Activated CD8-positive, alpha-beta memory T cell treated with anti-CD3 and anti-CD28 coated beads for 48 hours (primary cell): ENCODE data around the gene CHST5.
"Not testable (repeated sequence)": the region's sequence is repeated elsewhere in the genome, so short reads cannot be mapped to it uniquely, and the experiment has no call there.

Experiments
- DNase-seq, 3 experiments: peaks; one replicate each; pipeline ENCODE4 v3.0.0-alpha.2; 2020; ENCODE audit warnings: low read depth in 2 of 3, low spot score in 2 of 3

CHST5 gene

DNA sequence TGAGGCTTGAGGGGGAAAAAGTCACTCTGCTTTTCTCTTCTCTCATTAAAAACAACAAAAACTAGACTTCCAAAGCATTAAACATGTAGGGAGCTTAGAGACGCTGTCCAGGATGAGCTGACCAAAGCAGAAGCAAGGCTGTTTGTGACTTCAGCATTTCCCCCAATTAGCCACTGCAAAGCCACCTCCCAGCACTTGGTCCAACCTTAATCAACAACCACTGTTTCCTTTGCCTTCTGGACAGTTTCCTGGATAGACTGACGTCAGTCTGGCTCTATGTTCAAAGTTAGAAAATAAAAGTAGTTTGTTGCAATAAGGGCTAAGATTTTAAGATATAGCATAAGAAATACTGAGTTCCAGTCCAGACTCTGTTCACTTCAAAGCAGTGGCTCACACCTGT, 17.0 kb upstream of the CHST5 start:
- no peak for DNase-seq

DNA sequence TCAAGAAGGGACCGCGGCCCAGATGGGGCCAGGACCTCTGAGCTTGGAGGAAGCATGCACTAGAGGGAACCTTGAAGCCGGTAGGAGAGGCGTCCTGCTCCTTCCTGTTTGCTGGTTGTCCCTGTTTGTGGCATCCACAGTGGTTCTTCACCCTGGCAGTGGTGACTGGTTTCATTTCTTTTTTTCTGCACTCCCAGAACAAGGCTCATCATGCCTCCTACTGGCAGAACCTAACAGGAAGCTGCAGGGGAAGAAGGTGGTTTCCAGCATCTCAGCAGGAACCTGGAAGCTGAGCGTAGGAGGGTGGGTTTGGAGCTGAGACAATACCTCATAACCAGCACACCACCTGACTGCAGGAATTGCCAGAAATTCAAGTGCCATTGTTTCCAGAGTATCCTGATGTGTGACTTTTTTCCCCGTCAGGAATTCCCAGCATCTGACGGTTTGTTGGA, 14.3 kb upstream of the CHST5 start:
- no peak for DNase-seq

DNA sequence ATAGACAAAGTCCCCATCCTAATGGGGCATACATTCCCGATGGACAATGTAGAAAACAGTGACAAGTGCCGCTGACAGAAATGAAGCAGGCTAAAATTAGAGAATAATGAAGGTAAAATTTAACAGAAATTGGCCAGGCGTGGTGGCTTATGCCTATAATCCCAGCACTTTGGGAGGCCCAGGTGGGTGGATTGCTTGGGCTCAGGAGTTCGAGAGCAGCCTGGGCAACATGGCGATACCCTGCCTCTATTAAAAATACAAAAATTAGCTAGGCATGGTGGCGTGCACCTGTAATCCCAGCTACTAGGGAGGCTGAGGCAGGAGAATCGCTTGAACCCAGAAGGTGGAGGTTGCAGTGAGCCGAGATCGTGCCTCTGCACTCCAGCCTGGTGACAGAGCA, 12.5 kb upstream of the CHST5 start:
- DNase-seq: not testable (repeated sequence)

DNA sequence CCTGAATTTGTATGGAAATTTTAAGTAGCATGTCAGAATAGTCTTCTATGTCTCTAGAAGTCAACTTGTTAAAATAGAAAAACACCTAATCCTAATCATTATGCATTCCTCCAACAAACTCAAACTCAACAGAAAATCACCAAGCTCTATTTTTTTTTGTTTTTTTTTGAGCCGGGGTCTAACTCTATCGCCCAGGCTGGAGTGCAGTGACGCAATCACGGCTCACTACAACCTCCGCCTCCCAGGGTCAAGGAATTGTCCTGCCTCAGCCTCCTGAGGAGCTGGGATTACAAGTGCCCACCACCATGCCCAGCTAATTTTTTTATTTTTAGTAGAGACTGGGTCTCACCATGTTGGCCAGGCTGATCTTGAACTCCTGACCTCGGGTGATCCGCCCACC, 10.4 kb upstream of the CHST5 start:
- no peak for DNase-seq

DNA sequence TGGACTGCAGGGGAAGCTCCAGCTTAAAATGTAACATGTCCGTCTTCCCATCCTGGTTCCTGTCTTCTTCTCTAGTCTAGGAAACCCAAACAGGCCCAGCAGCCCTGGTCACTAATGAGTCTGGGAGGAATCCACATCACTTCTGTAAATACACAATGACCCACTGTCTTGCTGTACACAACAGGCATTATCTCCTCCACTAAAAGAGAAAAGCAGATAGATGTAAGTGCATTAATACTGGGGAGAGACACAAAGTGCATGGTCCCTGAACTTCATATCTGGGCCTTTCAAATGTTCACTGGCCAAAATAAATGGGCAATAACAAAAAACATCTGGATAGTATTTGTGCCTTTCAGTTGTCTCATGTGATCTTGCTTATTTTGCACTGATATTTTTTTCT, 10.0 kb upstream of the CHST5 start:
- DNase-seq: not testable (repeated sequence)

DNA sequence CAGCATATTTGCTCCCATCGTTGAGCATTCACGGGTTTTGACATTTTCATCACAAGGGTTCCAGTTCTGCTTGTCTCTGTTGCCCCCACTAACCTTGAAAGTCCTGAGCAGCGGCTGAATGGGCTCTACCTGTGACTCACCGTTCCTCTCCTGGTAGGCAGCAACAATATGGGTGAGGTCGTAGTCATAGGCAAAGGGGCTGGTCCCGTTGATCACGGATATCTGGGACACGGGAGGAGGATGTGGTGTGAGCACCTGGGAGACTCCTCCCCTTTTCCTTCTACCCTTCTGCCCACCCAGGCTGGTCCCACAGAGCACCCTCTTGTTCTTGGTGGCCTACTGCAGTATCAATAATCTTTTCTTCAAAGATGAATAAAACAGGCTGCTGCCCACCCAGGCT, 6.6 kb upstream of the CHST5 start:
- not testable (repeated sequence) for DNase-seq

DNA sequence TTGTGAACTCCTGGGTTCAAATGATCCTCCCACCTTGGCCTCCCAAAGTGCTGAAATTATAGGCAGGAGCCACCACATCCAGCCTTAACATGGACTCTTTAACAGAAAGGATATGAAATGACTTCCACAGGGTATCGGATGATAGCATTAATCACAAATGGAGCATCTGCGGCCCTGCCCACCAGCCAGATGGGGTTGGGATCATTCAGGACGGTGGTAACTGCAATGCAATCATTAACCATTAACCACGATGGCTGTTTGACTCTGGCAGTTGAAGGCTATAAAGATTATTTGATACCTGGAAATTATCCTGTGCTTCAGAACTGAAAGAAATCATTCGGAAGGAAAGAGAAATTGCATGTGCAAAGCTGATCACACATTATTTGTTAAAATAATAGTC, 5.3 kb upstream of the CHST5 start:
- DNase-seq: no peak

DNA sequence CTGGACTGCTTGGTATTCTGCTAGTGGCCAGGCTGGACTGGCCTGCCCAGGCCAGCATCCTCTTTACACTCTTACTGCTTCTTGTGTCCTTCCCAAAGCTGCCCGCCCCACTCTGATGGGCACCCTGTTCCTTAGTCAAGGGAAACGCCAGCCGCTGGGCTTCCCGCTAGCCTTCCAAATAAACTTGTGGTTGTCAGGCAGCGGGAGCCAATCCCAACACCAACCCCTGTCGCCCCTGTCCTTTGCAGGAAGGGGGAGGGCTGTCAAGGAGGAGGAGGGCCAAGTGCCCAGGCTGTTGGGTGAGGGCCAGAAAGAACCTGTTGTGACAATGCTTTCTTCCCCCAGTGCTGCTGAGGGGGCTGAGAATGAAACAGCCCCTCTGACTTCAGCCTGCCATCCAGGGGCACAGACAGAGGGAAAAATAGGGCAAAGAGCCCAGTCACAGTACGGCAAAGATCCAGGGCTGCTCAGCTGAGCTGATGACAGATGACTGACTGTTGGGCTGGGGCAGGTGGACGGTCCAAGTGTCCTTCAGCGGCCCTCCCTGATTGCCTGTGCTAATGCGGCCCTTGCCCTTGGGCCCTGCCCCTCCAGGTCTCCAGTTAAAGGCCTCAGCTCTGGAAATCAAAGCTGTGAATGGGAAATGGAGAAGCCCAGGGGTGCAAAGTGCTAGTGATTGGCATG, 3.1 kb upstream of the CHST5 start:
- not testable (repeated sequence) for DNase-seq

DNA sequence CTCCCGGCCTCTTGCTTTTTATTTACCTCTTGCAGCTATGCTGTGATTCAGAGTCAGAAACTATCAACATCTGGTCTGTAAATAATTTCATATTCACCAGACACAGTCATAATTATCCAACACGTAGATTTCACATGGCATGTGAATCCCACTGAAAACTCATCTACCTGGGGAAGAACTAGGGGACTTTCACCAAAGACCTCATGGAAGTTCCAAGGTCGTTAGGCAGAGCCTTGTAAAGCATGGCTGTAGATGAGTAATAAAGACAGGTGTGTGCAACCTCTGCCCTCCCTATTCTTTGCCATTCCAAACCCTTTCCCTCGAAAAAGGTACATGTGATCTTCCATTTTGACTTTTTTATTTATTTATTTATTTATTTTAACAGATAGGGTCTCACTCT, 1.9 kb upstream of the CHST5 start:
- DNase-seq: no peak

DNA sequence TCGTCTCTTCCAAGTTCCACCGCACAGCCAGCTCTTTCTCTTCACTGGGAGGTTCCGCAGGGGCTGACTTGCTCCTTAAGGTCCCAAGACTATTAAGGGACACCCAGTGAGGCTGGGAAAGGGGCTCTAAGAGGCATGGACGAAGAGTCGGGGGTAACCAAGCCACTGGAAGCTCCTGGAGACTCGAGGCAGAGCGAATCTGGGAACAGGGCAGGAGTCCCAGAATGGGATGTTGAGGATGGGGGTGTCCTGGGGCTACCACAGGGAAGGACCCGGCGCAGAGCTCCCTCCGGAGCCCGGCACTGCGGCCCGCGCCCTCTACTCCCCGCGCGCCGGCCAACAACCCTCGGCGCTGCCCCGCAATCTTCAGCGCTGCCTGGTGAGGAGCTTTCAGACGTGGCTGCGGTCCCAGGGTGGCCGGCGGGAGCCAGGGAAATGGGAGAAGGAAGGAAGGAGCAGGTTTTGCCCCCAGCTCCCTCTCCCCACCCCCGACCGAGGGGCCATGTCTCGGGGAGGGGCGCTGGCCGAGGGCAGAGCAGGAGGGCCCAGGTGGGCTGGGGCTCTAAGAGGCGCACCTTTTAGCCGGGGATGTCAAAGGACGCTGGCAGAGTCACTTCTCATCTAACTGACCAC, 581 bp downstream of the CHST5 start:
- DNase-seq: no peak

DNA sequence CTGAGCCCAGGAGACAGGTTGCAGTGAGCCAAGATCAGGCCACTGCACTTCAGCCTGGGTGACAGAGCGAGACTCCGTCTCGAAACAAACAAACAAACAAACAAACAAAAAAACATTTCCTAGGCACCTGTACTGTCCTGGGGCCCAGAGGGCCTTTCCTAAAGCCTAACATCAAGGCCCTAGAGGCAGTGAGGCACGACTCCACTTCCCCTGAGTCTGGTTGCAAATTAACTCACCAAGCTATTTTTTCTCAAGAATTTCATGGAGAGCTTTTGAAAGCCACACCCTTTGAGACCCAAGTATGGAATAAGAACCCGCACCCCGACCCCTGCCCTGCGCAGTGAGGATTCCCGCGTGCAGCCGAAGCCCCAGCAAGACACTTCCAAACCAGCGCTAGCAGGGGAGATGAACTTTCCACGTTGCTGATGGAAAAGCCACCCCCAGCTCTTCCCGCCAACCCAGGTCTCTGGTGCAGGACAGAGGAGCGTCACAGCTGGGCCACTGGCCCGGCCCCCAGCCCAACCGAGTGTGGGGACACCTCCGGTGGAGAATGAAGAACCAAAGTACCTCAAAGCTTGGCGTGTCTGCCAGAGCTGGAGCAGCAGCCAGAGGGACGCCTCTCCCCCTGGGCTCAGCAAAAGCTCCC, 1.2 kb downstream of the CHST5 start:
- no peak for DNase-seq

DNA sequence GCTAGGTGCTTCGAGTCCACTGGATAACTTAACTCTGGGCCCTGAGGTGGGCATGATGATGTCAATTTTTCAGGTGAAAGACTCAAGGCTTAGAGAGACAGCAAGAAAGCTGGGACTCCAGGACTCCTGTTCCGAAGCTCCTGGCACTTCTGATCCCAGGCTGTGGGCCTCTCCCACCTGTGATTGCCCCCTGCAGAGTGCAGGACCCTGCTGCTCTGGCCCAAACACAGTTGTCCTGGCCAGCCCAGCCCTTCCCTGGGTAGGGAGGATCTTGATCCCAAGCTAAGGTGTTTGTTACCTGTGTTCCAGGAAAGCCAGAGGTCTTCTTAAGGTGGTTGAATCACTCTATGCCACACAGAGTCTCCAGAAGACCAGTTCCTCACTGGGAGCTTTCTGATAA, 3.1 kb downstream of the CHST5 start:
- no peak for DNase-seq

DNA sequence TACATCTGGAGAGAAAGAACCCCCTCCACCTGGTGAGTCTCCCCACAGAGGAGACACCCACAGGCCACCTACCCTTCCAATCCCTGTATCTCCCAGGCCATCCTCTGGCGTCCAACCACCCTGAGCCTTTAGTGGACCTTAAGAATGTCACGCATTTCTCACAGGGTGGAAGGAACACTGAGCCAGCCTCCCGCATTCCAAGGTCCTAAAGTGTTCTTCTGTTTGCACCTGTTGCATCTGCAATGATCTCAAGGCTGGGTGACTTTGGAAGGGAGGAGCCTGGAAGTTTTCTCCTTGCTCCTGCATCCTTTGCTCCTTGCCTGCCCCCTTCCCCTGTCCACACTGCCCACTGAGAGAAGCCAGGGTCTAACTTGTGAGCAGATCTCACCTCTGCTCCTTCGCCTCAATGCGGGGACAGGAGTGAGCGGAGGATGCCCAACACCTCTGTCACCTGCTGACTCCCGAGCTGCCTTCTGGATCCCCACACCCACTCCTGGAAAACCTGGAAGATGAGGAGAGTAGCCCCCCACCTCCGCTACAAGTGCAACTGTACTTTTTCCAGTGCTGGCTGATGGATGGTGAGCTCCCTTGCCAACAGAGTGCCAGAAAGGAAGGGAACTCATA, 3.7 kb downstream of the CHST5 start:
- DNase-seq: no peak

DNA sequence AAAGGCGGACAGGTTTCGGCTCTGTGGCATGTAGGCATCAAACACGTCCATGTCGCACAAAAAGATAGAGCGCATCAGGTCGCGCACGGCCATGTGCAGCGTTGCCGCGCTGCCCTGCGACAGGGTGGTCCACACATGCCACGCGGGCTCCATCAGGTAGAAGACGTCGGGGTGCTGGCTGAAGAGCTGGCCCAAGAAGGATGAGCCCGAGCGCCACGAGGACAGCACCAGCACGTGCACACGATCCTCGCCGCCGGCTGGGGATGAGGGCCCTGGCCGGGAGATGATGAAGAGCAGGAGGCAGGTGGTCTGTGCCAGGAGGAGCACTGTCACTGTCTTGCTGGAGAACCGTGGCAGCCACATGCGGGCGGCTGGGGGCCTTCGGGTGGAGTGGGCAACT, 5.9 kb downstream of the CHST5 start:
- no peak for DNase-seq

DNA sequence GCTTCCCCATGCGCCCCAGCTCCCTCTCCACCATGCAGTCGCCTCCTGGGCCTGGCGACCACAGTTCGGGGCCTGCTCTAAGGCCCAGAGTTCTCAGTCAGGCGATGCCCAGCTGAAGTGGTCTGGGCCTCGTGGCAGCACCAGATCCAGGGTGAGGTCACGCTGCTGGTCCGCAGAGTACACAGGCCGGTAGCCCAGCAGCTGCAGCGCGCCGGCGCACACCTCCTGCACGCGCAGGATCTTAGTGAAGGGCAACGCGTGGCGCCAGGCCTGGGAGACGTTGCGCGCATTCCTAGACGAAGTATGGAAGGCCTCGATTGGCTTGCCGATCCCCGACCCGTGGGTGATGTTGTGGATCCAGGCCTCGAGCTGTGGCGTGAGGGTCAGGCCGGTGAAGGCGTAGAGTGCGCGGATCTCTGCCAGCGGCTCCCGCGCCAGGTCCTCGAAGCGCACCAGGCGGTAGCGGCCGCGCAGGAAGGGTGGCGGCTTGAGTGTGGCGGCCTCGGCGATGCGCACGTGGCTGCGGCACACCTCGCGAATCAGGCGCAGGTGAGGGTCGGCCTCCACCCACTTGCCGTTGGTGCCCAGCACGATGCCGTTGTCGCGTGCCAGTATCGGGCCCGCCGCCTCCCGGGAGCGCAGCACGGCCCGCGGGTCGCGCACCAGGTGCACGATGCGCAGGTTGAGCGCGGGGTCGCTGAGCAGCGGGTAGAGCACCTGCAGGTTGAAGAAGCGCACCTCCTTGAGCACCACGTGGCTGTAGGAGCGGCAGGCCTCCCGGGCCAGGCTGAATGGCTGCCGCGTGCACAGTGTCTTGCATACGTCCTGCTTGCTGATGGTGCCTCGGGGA, 6.6 kb downstream of the CHST5 start:
- DNase-seq: no peak

DNA sequence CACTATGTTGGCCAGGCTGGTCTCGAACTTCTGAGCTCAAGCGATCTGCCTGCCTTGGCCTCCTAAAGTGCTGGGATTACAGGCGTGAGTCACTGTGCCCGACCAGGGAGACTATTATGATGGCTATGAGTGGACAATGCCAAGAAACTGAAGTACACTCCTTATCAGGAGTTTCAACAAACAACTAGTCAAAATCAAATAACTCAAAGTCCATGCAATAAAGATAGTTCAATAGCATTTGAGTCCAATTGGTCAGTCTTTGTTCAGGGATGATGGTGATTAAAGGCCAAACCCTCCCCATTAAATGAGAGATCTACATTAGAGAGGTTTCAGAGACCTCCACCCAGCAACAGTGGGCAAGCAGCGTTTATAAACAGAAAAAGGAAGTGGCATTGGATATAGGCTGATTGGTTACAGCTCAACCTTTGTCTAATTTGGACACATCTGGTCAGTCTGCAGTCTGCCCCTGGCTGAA, 8.0 kb downstream of the CHST5 start:
- DNase-seq: no peak

DNA sequence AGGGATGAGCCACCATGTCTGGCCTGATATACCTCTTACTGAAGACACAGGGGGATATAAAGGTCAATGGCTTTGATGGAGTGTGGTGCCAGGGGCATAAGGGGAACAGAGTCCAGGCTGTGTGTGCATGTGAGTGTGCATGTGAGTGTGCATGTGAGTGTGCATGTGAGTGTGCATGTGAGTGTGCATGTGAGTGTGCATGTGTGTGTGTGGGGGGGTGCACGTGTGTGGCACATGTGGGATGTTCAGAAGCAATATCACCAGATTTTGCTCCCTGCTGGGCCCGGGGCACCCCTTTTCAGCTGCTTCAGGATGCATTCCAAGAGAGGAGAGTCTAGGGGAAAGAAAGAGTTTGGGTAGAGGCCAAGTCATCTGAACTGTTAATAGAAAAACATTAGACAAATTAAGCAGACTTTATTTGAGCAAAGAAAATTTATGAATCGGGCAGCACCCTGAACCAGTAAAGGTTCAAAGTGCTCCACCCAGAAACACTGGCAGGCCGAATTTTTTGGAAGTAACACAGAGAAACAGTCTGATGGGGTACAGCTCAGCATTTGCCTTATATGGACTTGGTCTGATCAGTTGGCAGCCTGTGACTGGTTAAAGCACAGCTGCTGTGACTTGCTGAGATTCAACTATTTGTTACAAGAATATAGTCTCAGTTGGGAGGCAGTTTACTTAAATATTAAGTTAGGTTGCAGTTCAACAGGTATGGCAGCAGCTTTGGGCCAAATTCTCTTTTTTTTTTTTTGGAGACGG, 9.7 kb downstream of the CHST5 start:
- no peak for DNase-seq

DNA sequence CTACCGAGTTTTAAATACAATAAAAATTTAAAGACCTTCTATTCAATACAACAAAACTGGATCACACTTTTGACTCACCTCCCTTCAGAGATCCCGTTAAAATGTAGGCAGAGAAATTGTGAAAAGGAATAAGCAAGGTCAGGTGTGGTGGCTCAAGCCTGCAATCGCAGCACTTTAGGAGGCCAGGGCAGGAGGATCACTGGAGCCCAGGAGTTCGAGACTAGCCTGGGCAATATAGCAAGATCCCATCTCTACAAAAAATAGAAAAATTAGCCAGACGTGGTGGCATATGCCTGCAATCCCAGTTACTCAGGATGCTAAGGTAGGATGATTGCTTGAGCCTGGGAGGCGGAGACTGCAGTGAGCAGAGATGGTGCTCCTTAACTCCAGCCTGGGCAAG, 16.7 kb downstream of the CHST5 start:
- no peak for DNase-seq

DNA sequence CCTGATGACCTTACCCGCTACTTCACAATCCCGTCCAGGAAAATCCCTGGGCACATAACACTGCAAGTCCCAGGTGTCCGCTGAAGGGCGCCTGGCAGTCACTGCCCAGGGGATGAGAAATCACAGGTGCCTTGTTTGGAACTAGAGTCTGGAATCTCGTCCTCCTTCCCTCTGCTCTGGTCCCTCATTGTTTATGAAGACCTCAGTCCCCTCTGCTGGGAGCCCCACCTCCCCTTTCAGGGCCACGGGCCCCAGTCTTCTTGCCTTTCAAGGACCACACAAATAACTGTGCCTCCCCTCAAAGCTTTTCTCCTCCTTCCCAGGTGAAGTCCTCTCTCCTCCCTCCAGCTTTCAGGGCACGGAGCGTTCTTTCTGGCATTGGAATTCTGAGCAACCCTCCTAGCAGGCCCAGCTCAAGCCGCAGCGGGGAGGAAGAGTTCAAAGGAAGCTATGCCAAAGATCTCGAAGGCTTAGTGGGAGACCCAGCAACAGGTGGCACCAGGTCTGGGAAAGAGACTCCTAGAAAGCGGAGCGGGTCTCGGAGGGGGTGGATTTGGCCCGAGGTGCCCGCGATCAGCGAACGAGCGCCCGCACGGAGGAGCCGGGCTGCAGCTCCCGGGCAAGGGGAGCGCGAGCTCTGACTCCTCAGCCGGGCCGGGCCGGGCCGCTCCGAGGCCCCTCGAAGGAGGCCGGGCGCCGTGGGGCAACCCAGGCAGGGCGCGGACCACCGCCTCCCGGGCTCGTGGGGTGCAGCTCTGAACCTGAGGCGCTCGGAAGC, 19.5 kb downstream of the CHST5 start:
- DNase-seq: peak in 2 of 3 experiments; percentile 12 to 39

DNA sequence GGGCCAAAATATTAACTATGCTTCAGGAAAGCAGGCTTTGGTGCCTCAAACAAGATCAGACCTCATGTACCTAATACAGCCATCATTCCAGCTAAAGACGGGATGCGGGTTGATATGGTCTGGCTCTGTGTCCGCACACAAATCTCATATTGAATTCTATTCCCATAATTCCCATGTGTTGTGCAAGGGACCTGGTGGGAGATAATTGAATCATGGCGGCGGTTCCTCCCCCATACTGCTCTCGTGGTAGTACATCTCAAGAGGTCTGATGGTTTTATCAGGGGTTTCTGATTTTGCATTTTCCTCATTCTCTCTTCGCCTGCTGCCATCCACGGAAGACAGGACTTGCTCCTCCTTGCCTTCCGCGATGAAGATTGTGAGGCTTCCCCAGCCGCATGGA, 21.6 kb downstream of the CHST5 start:
- DNase-seq: no peak
